Measurements from ENCODE around the gene ASPSCR1. TPM values are rescaled to one million over a fixed set of nuclear protein-coding genes. Genes with fewer than 3 reads are reported as not detected.
"Not testable (repeated sequence)": the region's sequence is repeated elsewhere in the genome, so short reads cannot be mapped to it uniquely, and the experiment has no call there.

Gene ASPSCR1
- total RNA-seq, 1 donor from 2014 or later, result 20.1 TPM

- DNase-seq (ENCODE audit: low read depth), result no peak
- H3K4me3 ChIP-seq (ENCODE audit: low read depth, low read length), result no peak overlapping the region
- TF ChIP-seq CTCF (conservative IDR thresholded peaks at IDR 0.05; ENCODE audit: low read depth, low read length), result no peak
These were observed 8.3 kb upstream of the ASPSCR1 start for GRCh38 chr17:81968850-81969812.

- no peak for DNase-seq (ENCODE audit: low read depth)
- no peak for TF ChIP-seq CTCF (conservative IDR thresholded peaks at IDR 0.05; ENCODE audit: low read depth, low read length)
- no peak overlapping the region for H3K4me3 ChIP-seq (ENCODE audit: low read depth, low read length)
These were observed 4.0 kb upstream of the ASPSCR1 start for GRCh38 chr17:81973432-81973831.

- TF ChIP-seq CTCF (conservative IDR thresholded peaks at IDR 0.05; ENCODE audit: low read depth, low read length), result no peak
- peak overlapping the region; percentile 91 for H3K4me3 ChIP-seq (ENCODE audit: low read depth, low read length)
- no peak for DNase-seq (ENCODE audit: low read depth)
These were observed 858 bp upstream of the ASPSCR1 start for GRCh38 chr17:81976332-81977210.

GRCh38 chr17:81978524-81979298, 1.3 kb downstream of the ASPSCR1 start:
- TF ChIP-seq CTCF (conservative IDR thresholded peaks at IDR 0.05; ENCODE audit: low read depth, low read length), result no peak
- H3K4me3 ChIP-seq (ENCODE audit: low read depth, low read length), result peak overlapping the region; percentile 91
- DNase-seq (ENCODE audit: low read depth), result no peak

GRCh38 chr17:81980122-81980521, 2.7 kb downstream of the ASPSCR1 start:
- no peak for TF ChIP-seq CTCF (conservative IDR thresholded peaks at IDR 0.05; ENCODE audit: low read depth, low read length)
- DNase-seq (ENCODE audit: low read depth), result no peak
- H3K4me3 ChIP-seq (ENCODE audit: low read depth, low read length), result no peak overlapping the region

- no peak overlapping the region for H3K4me3 ChIP-seq (ENCODE audit: low read depth, low read length)
- TF ChIP-seq CTCF (conservative IDR thresholded peaks at IDR 0.05; ENCODE audit: low read depth, low read length), result no peak
- DNase-seq (ENCODE audit: low read depth), result no peak
These were observed 3.4 kb downstream of the ASPSCR1 start for GRCh38 chr17:81980707-81981343.

GRCh38 chr17:81981511-81981910, 4.1 kb downstream of the ASPSCR1 start:
- H3K4me3 ChIP-seq (ENCODE audit: low read depth, low read length); DNase-seq (ENCODE audit: low read depth): not testable (repeated sequence)
